ENCODE results near the gene LACC1. TPM values are rescaled to one million over a fixed set of nuclear protein-coding genes. Genes with fewer than 3 reads are reported as not detected.

The LACC1 gene
- total and polyA plus RNA-seq, 2 of the 8 experiments (the other 6 are each of a cell fraction or from before 2014, with no cell fraction given), result 0.57 to 3.6 TPM

DNA sequence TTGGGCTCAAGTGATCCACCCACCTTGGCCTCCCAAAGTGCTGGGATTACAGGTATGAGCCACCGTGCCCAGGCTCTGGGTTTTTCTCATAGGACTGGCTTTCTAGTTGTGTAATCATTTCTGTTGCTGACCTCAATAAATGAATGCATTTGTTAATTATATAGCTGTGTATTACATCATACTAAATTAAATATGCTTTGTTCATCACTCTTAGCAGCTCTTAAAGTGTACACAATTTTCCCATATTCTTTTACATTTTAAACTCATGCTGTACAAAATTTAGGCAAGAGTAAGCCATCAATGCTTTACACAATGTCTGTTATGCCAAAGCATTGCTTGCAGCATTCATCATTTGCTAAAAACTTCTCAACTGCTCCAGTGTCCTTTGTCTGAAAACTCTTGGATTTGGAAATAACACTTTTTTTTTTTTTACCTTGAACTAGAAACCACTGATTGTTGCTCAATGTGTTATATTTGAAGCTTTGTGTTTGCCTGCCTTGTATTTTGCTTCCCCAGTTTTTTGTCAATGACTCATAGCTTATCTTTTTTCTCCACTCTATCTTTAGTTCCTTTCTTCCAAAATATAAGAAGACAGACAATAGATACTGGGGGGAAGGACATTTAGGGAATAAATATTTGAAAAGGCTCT, 31.6 kb upstream of the LACC1 start:
- Histone ChIP-seq H3K9me3 (ENCODE audit: insufficient read depth in 2 of 2, low read depth in 1 of 2, low read length in 1 of 2) (peaks cover 6 to 17% of the 10 kb centered on the region in 2 experiments; a peak in 3 of 4 replicates), H2BK120ac (replicated peaks; ENCODE audit: low read depth, low read length) (no peak overlapping the region), H4K8ac (ENCODE audit: extremely low read depth, insufficient read depth, low read length) (no peak overlapping the region), H3K4ac (replicated peaks; ENCODE audit: insufficient read length, low read depth, low read length) (no peak overlapping the region), H3K79me2 (ENCODE audit: control insufficient read depth in 1 of 2, insufficient read depth in 2 of 2, low read length in 2 of 2) (no peaks in the 10 kb centered on the region), H3K27me3 (replicated peaks in 1 of 4; ENCODE audit: control insufficient read depth in 3 of 4, extremely low read depth in 1 of 4, insufficient read depth in 3 of 4, low read length in 3 of 4) (no peaks in the 10 kb centered on the region), H3K23me2 (ENCODE audit: low read depth, low read length) (no peaks in the 10 kb centered on the region), H2AK5ac (ENCODE audit: low read depth, low read length) (no peak overlapping the region), H2BK20ac (ENCODE audit: low read length) (no peak overlapping the region), H3K18ac (ENCODE audit: extremely low read depth, low read length) (no peak overlapping the region), H2BK5ac (ENCODE audit: low read depth, low read length) (no peak overlapping the region), H3K23ac (ENCODE audit: insufficient read length) (no peak overlapping the region), H3K56ac (replicated peaks; ENCODE audit: insufficient read length, low read depth, low read length) (no peak overlapping the region), H4K91ac (replicated peaks; ENCODE audit: insufficient read length, low read length) (no peak overlapping the region), H3K79me1 (ENCODE audit: low read depth, low read length) (no peaks in the 10 kb centered on the region), H3K9ac (replicated peaks in 1 of 4; ENCODE audit: extremely low read depth in 1 of 4, low read depth in 3 of 4, low read length in 3 of 4) (peak overlapping the region in 1 of 4 experiments; percentile 34; a peak in 1 of 7 replicates), H2AFZ (ENCODE audit: low read length) (no peak overlapping the region), H4K20me1 (replicated peaks in 1 of 2; ENCODE audit: control insufficient read depth in 1 of 2, insufficient read depth in 2 of 2, low read length in 2 of 2) (no peaks in the 10 kb centered on the region), H4K5ac (ENCODE audit: insufficient read length, low read depth, low read length) (no peak overlapping the region), H3K4me2 (ENCODE audit: insufficient read depth in 1 of 2, low read depth in 2 of 2, low read length in 2 of 2) (no peak overlapping the region), H3K14ac (ENCODE audit: insufficient read length) (no peak overlapping the region), H2BK15ac (ENCODE audit: low read length) (no peak overlapping the region), H3K27ac (ENCODE audit: low read depth, low read length) (no peak overlapping the region), H2BK12ac (ENCODE audit: low read depth, low read length) (no peak overlapping the region), H3K4me3 (ENCODE audit: extremely low read depth in 1 of 4, insufficient read depth in 2 of 4, low read depth in 3 of 4, low read length in 4 of 4) (no peak overlapping the region), H3K36me3 (ENCODE audit: control insufficient read depth in 2 of 4, insufficient read depth in 4 of 4, low read length in 3 of 4) (0 out of 8 replicates have a peak, but pooled peaks cover 0 to 2% (median 0%) of the 10 kb centered on the region in 4 experiments), H3K4me1 (replicated peaks in 1 of 4; ENCODE audit: control insufficient read depth in 3 of 4, insufficient read depth in 4 of 4, low read length in 3 of 4) (no peaks in the 10 kb centered on the region)
- ChIA-PET CTCF (ENCODE audit: partially characterized antibody) (no interaction called here), POLR2A (ENCODE audit: partially characterized antibody) (no interaction called here)
- 67% methylated on average over 1 of the region's 1 CpG; no CpG with 5 or more reads in 1 of the 2 experiments for WGBS, 2 experiments (ENCODE audit: extremely low coverage in 1 of 2, insufficient coverage in 1 of 2, insufficient read length in 1 of 2, insufficient replicate concordance in 2 of 2, low coverage in 1 of 2, low lambda C conversion rate in 2 of 2, missing lambda C conversion rate in 1 of 2)
- DNase-seq (ENCODE audit: low read depth in 1 of 2, low spot score in 2 of 2) (no peak), FAIRE-seq (no peak)
- TF ChIP-seq JUND (IDR thresholded peaks at IDR 0.05; ENCODE audit: low read length), result no peak
- no peak for TF ChIP-seq NRF1 (IDR thresholded peaks at IDR 0.05; ENCODE audit: low read depth, low read length)
- TF ChIP-seq CBX8 (IDR thresholded peaks at IDR 0.05; ENCODE audit: borderline replicate concordance, low read depth, low read length), result no peak
- TF ChIP-seq TBP (IDR thresholded peaks at IDR 0.05; ENCODE audit: low read depth, low read length), result no peak
- no peak for TF ChIP-seq USF2 (IDR thresholded peaks at IDR 0.05; ENCODE audit: low read length)
- TF ChIP-seq ZNF274 (IDR thresholded peaks at IDR 0.05; ENCODE audit: borderline replicate concordance, extremely low read depth, low read length), result no peak
- TF ChIP-seq CTCF (IDR thresholded peaks at IDR 0.05; ENCODE audit: control extremely low read depth in 1 of 3, insufficient read depth in 1 of 3, low read depth in 1 of 3, low read length in 3 of 3), result no peak
- no peak for TF ChIP-seq RFX5 (IDR thresholded peaks at IDR 0.05; ENCODE audit: borderline replicate concordance, low read depth, low read length)
- TF ChIP-seq KDM5A (IDR thresholded peaks at IDR 0.05; ENCODE audit: low read length), result no peak
- no peak for TF ChIP-seq SIRT6 (IDR thresholded peaks at IDR 0.05; ENCODE audit: low read length)
